RWPE1 (cell line): ENCODE measurements around the gene TEX22.

Experiments used
- CTCF ChIA-PET: fragments of 350-600 bp; sonication (Branson Sonifier 250); formaldehyde crosslinking; extraction: SDS; loops from one replicate; lab custom pipeline; 2021; lab: Yijun Ruan, JAX
- POLR2A ChIA-PET: fragments of 400-600 bp; formaldehyde crosslinking; extraction: SDS; loops from one replicate; lab custom pipeline; 2020; ENCODE audit warnings: antibody characterized with exemption; ENCODE audit not compliant: low non-redundant PET; lab: Yijun Ruan, JAX
- DNase-seq: peaks from one replicate; pipeline ENCODE4 v3.0.0; 2012; ENCODE audit warnings: low spot score
- H3K27ac ChIP-seq: fragments of 450-650 bp; 2 replicates; pipeline ENCODE4 v1.5.1; 2017
- CTCF ChIP-seq: fragments of 450-650 bp; conservative IDR thresholded peaks from 2 replicates; pipeline ENCODE4 v1.5.1; 2017; ENCODE audit warnings: low read depth, mild to moderate bottlenecking

The TEX22 gene

GRCh38 chr14:105455766-105456660 lies 57.7 kb downstream of the TEX22 start:
- DNase-seq = no peak
- CTCF ChIA-PET = interaction anchor here (0.5 to 1.2 kb wide), 2 partner anchors 34 to 290 kb away, joined by 3 read pairs; no protein-coding TSS in a partner anchor
- TF ChIP-seq CTCF = no peak
- POLR2A ChIA-PET = no interaction called here
- no peak overlapping the region; the same call in 1 of the 2 replicates for H3K27ac ChIP-seq

- CTCF ChIA-PET = interaction anchor here (0.6 to 1.2 kb wide), 3 partner anchors 9 to 33 kb away, joined by 3 to 4 read pairs (median 3); no protein-coding TSS in a partner anchor
- peak overlapping the region; percentile 37 for H3K27ac ChIP-seq
- POLR2A ChIA-PET = no interaction called here
Measured at GRCh38 chr14:105456736-105457617, 58.6 kb downstream of the TEX22 start.

GRCh38 chr14:105458010-105458409 lies 59.7 kb downstream of the TEX22 start:
- no peak overlapping the region; the same call in 1 of the 2 replicates for H3K27ac ChIP-seq
- no peak for TF ChIP-seq CTCF
- ChIA-PET CTCF (interaction anchor here (0.7 kb wide), 1 partner anchor 9 kb away, joined by 3 read pairs; no protein-coding TSS in a partner anchor), POLR2A (no interaction called here)
- DNase-seq = no peak

More at GRCh38 chr14:105456736-105457617, 58.6 kb downstream of the TEX22 start:
- DNase-seq = no peak
- no peak for TF ChIP-seq CTCF

- DNase-seq = no peak
- ChIA-PET CTCF (no interaction called here), POLR2A (no interaction called here)
- TF ChIP-seq CTCF = no peak
- H3K27ac ChIP-seq = no peak overlapping the region; the same call in 1 of the 2 replicates
Measured at GRCh38 chr14:105458571-105458970, 60.2 kb downstream of the TEX22 start.

GRCh38 chr14:105460116-105460515 lies 61.8 kb downstream of the TEX22 start:
- H3K27ac ChIP-seq = peak overlapping the region; percentile 100; the same call in 1 of the 2 replicates
- TF ChIP-seq CTCF = no peak
- DNase-seq = no peak
- POLR2A ChIA-PET = no interaction called here
- CTCF ChIA-PET = no interaction called here

GRCh38 chr14:105460616-105461015 lies 62.3 kb downstream of the TEX22 start:
- H3K27ac ChIP-seq = peak overlapping the region; percentile 100
- CTCF ChIA-PET = no interaction called here
- POLR2A ChIA-PET = no interaction called here
- TF ChIP-seq CTCF = no peak
- DNase-seq = no peak
